Prostate gland (tissue), 2 donors: ENCODE measurements around the gene MTMR3.

Experiments used
- CTCF ChIP-seq, 4 experiments: fragments of 200-600 bp in 2 of 4; fragments of 450-650 bp in 2 of 4; sonication (generic) in 2 of 4; IDR thresholded peaks; 1 replicate in 3 of 4; 2 replicates in 1 of 4; pipeline ENCODE4 v1.5.1; 2016 to 2019; ENCODE audit warnings: antibody characterized with exemption in 4 of 4, mild to moderate bottlenecking in 2 of 4, moderate library complexity in 2 of 4
- POLR2A ChIP-seq: fragments of 450-650 bp; IDR thresholded peaks from one replicate; pipeline ENCODE4 v1.6.1; 2016; ENCODE audit warnings: antibody characterized with exemption, mild to moderate bottlenecking

DNA sequence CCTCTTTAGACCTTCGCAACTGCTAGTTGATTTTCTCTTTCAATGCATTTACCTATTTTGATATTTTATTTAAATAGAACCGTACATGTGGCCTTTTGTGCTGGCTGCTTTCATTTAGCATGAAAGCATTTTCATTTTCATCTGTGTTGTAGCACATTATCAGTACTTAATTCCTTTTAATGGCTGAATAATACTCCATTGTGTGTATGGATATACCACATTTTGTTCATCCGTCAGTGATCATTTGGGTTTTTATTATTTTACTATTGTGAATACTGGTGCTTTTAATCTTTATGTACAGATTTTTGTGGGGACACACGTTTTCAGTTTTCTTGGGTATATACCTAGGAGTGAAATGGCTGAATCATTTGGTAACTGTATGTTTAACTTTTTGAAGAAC is 43.1 kb downstream of the MTMR3 start:
- TF ChIP-seq POLR2A (no peak), CTCF (IDR thresholded peaks at IDR 0.05) (no peak)
